PFSK-1 (cell line): ENCODE results near the gene TPT1.

Source experiments
- POLR2AphosphoS5 ChIP-seq: IDR thresholded peaks from 2 replicates; pipeline ENCODE4 v1.6.1; 2012; ENCODE audit warnings: low read depth, mild to moderate bottlenecking, control low read depth, low read length, moderate library complexity
- TAF1 ChIP-seq: IDR thresholded peaks from 2 replicates; pipeline ENCODE4 v1.6.1; 2012; ENCODE audit warnings: low read length, control low read depth, borderline replicate concordance; ENCODE audit not compliant: insufficient read depth

DNA sequence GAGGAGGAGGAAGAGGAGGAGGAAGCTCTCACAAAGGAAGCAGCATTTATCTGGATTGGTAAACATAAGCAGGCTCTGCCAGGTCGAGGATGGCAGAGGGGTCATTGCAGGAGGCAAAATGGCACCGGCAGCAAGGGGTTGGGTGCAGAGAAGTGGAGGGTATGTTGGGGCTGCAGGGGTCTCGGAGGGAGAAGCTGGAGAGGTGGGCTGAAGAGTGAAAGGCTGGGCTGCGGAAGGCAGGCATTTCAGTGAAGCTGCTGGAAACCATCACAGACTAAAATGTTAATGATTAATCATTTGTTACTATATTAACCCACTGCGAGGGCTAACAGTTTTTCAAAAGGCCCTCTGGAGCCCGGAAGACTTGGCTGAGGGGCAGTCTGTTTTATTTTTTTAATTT is 24.6 kb downstream of the TPT1 start:
- TF ChIP-seq TAF1 (no peak), POLR2AphosphoS5 (no peak)
